HUES6 (cell line): ENCODE results near the gene KCTD21.
A peak's percentile ranks its signal among the peaks of the same experiment; 100 is the strongest.
"Not testable (repeated sequence)": the region's sequence is repeated elsewhere in the genome, so short reads cannot be mapped to it uniquely, and the experiment has no call there.

ENCODE experiments used
- H3K27ac ChIP-seq: 2 replicates; pipeline ENCODE4 v1.7.0; 2013; ENCODE audit warnings: low read depth, mild to moderate bottlenecking, low read length, inconsistent platforms
- H3K27me3 ChIP-seq: 2 replicates; pipeline ENCODE4 v1.6.1; 2013; ENCODE audit warnings: low read length; ENCODE audit not compliant: control insufficient read depth, insufficient read depth
- H3K36me3 ChIP-seq: 2 replicates; pipeline ENCODE4 v1.6.1; 2013; ENCODE audit warnings: low read length; ENCODE audit not compliant: control insufficient read depth, insufficient read depth
- H3K4me1 ChIP-seq: 2 replicates; pipeline ENCODE4 v1.6.1; 2013; ENCODE audit warnings: low read length; ENCODE audit not compliant: control insufficient read depth, insufficient read depth
- H3K4me3 ChIP-seq: 2 replicates; pipeline ENCODE4 v1.5.1; 2013; ENCODE audit warnings: low read depth, low read length
- H3K9ac ChIP-seq: one replicate; pipeline ENCODE4 v1.6.1; 2013; ENCODE audit warnings: mild to moderate bottlenecking, low read length
- H3K9me3 ChIP-seq: 2 replicates; pipeline ENCODE4 v1.6.1; 2013; ENCODE audit warnings: low read depth, low read length; ENCODE audit not compliant: control insufficient read depth, insufficient read depth

The KCTD21 gene

GRCh38 chr11:78187366-78188285, 800 bp downstream of the KCTD21 start:
- Histone ChIP-seq H3K27me3 (no peaks in the 10 kb centered on the region), H3K27ac (no peak overlapping the region), H3K4me1 (peaks cover 14% of the 10 kb centered on the region), H3K9ac (no peak overlapping the region), H3K36me3 (no peaks in the 10 kb centered on the region), H3K9me3 (no peaks in the 10 kb centered on the region), H3K4me3 (peak overlapping the region; percentile 90)

DNA sequence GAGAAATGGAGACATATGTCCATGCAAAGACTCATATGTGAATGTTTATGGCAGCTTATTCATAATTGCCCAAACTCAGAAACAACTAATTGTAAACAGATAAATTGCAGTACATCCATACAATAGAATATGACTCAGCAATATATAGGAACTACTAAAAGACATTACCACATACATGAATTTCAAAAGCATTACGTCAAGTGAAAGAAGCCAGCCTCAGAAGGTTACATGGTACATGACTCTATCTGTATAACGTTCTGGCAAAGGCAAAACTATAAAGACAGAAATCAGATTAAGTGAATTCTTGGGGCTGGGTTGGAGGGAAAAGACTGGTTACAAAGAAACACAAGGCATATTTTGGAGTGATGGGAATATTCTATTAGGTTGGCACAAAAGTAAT, 7.2 kb downstream of the KCTD21 start:
- Histone ChIP-seq H3K9me3 (no peaks in the 10 kb centered on the region), H3K36me3 (no peaks in the 10 kb centered on the region), H3K27me3 (no peaks in the 10 kb centered on the region), H3K4me1 (no peaks in the 10 kb centered on the region; the same call in 1 of the 2 replicates), H3K4me3 (no peak overlapping the region), H3K27ac (no peak overlapping the region), H3K9ac (no peak overlapping the region)

- Histone ChIP-seq H3K27me3 (no peaks in the 10 kb centered on the region), H3K4me1 (no peaks in the 10 kb centered on the region), H3K9ac (no peak overlapping the region), H3K4me3 (no peak overlapping the region), H3K27ac (no peak overlapping the region), H3K9me3 (no peaks in the 10 kb centered on the region), H3K36me3 (no peaks in the 10 kb centered on the region)
Measured at GRCh38 chr11:78180751-78181150, 7.7 kb downstream of the KCTD21 start.

DNA sequence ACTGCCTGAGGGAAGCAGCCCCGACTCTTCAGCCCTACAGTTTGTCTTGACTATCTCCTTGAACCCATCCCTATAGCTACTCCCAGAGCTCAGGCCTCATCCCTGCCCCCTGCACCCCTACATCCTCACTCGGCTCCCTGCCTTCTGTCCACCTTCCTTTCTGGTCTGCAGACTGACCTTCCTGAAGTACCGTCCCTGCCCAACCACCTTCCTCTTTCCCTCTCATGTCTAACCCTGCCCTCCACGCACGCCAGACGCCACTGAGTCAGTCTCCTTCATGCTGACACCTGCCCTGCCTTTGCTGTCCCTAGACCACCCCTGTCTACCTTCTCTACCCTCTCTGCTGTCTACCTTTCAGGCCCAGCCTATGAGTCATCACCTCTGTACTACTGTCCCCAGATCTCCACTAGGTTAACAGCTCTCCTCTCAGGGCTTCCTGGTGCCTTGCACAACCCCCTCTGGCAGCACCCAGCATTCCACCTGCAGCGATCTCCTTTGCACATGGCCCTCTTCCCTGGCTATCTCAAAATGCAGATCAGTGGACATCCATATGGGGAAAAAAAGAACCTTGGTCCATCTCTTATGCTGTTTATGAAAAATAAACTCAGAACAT, 8.9 kb downstream of the KCTD21 start:
- no peak overlapping the region for H3K9ac ChIP-seq
- no peaks in the 10 kb centered on the region for H3K36me3 ChIP-seq

DNA sequence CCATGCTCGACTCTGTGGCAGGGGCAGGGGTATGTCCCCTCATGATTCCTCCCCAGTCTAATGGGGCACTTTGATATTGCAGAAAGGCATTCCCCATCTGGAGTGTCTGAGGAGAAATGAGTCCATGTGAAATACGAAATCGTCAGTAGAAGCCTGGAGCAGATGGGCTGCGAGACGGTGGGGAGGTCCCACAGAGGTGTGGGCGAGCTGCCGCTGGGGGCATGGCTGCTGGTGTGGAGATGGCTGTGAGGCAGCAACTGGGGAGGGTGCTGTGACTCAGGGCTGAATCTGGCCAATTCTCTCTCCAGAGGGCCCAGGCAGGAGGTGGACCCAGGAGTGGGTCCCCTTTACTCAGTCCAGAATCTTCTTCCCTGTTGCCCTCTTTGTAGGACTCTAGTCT, 11.2 kb downstream of the KCTD21 start:
- no peaks in the 10 kb centered on the region for H3K9me3 ChIP-seq
- H3K27me3 ChIP-seq = no peaks in the 10 kb centered on the region
- no peaks in the 10 kb centered on the region for H3K4me1 ChIP-seq
- H3K36me3 ChIP-seq = no peaks in the 10 kb centered on the region
- no peak overlapping the region for H3K9ac ChIP-seq
- H3K27ac ChIP-seq = no peak overlapping the region
- H3K4me3 ChIP-seq = no peak overlapping the region

More for the DNA sequence above, 8.9 kb downstream of the KCTD21 start:
- no peaks in the 10 kb centered on the region for H3K27me3 ChIP-seq
- H3K4me1 ChIP-seq = no peaks in the 10 kb centered on the region
- H3K27ac ChIP-seq = no peak overlapping the region
- H3K4me3 ChIP-seq = no peak overlapping the region
- no peaks in the 10 kb centered on the region for H3K9me3 ChIP-seq

GRCh38 chr11:78176605-78177141, 11.8 kb downstream of the KCTD21 start:
- H3K27me3 ChIP-seq = no peaks in the 10 kb centered on the region
- H3K4me3 ChIP-seq = no peak overlapping the region
- no peaks in the 10 kb centered on the region for H3K4me1 ChIP-seq
- no peak overlapping the region for H3K27ac ChIP-seq
- no peaks in the 10 kb centered on the region for H3K36me3 ChIP-seq
- no peaks in the 10 kb centered on the region for H3K9me3 ChIP-seq
- H3K9ac ChIP-seq = no peak overlapping the region

DNA sequence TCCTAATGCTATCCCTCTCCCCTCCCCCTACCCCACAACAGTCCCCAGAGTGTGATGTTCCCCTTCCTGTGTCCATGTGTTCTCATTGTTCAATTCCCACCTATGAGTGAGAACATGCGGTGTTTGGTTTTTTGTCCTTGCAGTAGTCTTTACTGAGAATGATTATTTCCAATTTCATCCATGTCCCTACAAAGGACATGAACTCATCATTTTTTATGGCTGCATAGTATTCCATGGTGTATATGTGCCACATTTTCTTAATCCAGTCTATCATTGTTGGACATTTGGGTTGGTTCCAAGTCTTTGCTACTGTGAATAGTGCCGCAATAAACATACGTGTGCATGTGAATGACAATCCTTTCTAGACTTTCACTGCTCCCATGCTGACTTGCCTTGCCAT, 12.6 kb downstream of the KCTD21 start:
- not testable (repeated sequence) for H3K9me3 ChIP-seq, H3K9ac ChIP-seq, H3K36me3 ChIP-seq, H3K27me3 ChIP-seq, H3K4me3 ChIP-seq, H3K27ac ChIP-seq, H3K4me1 ChIP-seq

DNA sequence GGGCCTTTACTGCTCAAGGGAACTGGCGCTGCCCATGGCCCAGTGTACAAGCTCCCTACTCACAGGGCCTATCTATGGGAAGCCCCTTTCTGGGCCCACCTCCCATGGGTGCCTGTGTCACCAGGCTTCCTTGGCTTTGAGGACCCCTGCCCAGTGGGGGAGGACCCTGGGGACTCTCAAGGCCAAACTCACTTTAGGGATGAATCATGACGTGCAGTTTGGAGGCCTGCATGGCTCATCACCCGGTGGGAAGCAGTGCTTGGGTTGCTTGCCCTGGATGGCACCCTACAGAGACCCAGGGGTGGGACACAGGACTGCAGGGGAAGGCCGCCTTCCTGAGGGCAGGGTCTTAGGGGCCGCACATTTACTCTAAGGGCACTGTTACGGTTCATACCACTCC, 16.5 kb downstream of the KCTD21 start:
- Histone ChIP-seq H3K9ac (no peak overlapping the region), H3K27me3 (no peaks in the 10 kb centered on the region), H3K4me3 (no peak overlapping the region), H3K9me3 (no peaks in the 10 kb centered on the region), H3K27ac (no peak overlapping the region), H3K36me3 (no peaks in the 10 kb centered on the region), H3K4me1 (peaks cover 6% of the 10 kb centered on the region; the same call in 1 of the 2 replicates)

- Histone ChIP-seq H3K9ac (no peak overlapping the region), H3K9me3 (no peaks in the 10 kb centered on the region), H3K27ac (no peak overlapping the region), H3K4me3 (no peak overlapping the region), H3K4me1 (peaks cover 7% of the 10 kb centered on the region; the same call in 1 of the 2 replicates), H3K27me3 (no peaks in the 10 kb centered on the region), H3K36me3 (no peaks in the 10 kb centered on the region)
Measured at GRCh38 chr11:78170874-78171549, 17.4 kb downstream of the KCTD21 start.

- Histone ChIP-seq H3K4me1 (peaks cover 7% of the 10 kb centered on the region; the same call in 1 of the 2 replicates), H3K4me3 (no peak overlapping the region), H3K9me3 (no peaks in the 10 kb centered on the region), H3K27ac (no peak overlapping the region), H3K9ac (no peak overlapping the region), H3K36me3 (no peaks in the 10 kb centered on the region), H3K27me3 (no peaks in the 10 kb centered on the region)
Measured at GRCh38 chr11:78170413-78170812, 18.0 kb downstream of the KCTD21 start.
